H1 (cell line): ENCODE results near the gene ERI3. TPM values are rescaled to one million over a fixed set of nuclear protein-coding genes. Genes with fewer than 3 reads are reported as not detected.

Source experiments
- CTBP2 ChIP-seq: IDR thresholded peaks from 2 replicates; pipeline ENCODE4 v1.7.0; 2011; ENCODE audit warnings: borderline replicate concordance, mild to moderate bottlenecking, moderate library complexity, mixed read lengths, low read length; ENCODE audit not compliant: insufficient read depth, insufficient read length
- GABPA ChIP-seq: IDR thresholded peaks from 2 replicates; pipeline ENCODE4 v1.6.1; 2011; ENCODE audit warnings: mild to moderate bottlenecking, low read length, moderate library complexity, borderline replicate concordance; ENCODE audit not compliant: insufficient read depth
- HDAC6 ChIP-seq: IDR thresholded peaks from one replicate; pipeline ENCODE4 v1.7.1; 2012; ENCODE audit warnings: low read depth, mild to moderate bottlenecking, inconsistent platforms, low read length, moderate library complexity
- KDM5A ChIP-seq: fragments of 200-600 bp; IDR thresholded peaks from 2 replicates; pipeline ENCODE4 v1.7.1; 2012; ENCODE audit warnings: mild to moderate bottlenecking, low read length, inconsistent platforms, mixed read lengths
- TBP ChIP-seq: IDR thresholded peaks from 2 replicates; pipeline ENCODE4 v1.6.1; 2011; ENCODE audit warnings: low read depth, low read length, improper control_type of control experiment
- polyA plus RNA-seq, 7 experiments: library from polyadenylated mRNA; depleted of rRNA in 3 of 7; stranded (reverse) in 5 of 7; unstranded in 2 of 7; fragments of >200 nt in 5 of 7; fragments of 200-250 nt in 2 of 7; gene quantifications; 1 replicate in 5 of 7; 2 replicates in 1 of 7; 4 replicates in 1 of 7; pipeline versions ENCODE4 v1.2.1 to v1.2.3, GENCODE V29; 2011 to 2013; ENCODE audit warnings: missing spikeins in 2 of 7, mixed read lengths in 2 of 7
- total RNA-seq: library from RNA; stranded (reverse); fragmentation: NEBNext Ultra II Directional; extraction: Animal tissue kit (Norgen Biotek cat#: 25700); gene quantifications from 2 replicates; pipeline ENCODE4 v1.2.1, GENCODE V29; 2021
- TF ChIP-seq, protein P1 (sequence below): fragments of 300-600 bp; sonication (generic); IDR thresholded peaks from 2 replicates; pipeline ENCODE4 v1.7.1; 2012; ENCODE audit warnings: low read length, moderate library complexity, mild to moderate bottlenecking, inconsistent platforms; ENCODE audit not compliant: insufficient replicate concordance

The ERI3 gene
- total and polyA plus RNA-seq, 2 of the 8 experiments (the other 6 are each of a cell fraction or from before 2014, with no cell fraction given), result 81.1 to 199 TPM

DNA sequence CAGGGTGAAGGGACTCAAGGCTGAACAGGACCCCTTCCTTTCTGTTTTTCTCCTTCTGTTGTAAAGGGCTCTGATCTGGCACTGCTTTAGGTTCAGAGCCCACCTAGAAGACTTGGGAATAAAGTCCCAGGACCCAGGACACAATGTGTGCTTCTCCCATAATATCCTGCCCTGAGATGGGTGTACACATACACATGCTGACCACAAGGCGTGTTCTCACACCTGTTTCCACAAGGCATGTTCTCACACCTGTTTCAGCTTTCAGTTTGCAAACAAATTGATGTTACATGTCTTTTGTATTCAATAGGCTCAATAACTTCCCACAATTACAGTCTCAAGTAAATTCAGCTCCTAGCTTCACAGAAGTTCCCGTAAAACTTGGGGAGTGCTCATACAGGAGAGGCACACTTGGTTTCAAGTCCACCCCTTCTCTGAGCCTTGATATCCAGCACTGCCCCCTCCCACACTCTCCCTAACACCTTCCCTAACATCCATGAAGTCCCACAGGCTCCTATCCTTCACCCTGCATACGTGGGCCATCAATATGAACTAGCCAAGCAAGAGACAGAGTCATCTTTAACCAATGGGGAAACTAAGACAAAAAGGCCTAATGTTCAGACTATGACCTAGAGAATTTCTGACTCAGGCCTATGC is 41.7 kb downstream of the ERI3 start (continued):
- TF ChIP-seq HDAC6 (no peak), TBP (no peak), CTBP2 (no peak), KDM5A (no peak), GABPA (no peak)
- TF ChIP-seq, protein P1, sequence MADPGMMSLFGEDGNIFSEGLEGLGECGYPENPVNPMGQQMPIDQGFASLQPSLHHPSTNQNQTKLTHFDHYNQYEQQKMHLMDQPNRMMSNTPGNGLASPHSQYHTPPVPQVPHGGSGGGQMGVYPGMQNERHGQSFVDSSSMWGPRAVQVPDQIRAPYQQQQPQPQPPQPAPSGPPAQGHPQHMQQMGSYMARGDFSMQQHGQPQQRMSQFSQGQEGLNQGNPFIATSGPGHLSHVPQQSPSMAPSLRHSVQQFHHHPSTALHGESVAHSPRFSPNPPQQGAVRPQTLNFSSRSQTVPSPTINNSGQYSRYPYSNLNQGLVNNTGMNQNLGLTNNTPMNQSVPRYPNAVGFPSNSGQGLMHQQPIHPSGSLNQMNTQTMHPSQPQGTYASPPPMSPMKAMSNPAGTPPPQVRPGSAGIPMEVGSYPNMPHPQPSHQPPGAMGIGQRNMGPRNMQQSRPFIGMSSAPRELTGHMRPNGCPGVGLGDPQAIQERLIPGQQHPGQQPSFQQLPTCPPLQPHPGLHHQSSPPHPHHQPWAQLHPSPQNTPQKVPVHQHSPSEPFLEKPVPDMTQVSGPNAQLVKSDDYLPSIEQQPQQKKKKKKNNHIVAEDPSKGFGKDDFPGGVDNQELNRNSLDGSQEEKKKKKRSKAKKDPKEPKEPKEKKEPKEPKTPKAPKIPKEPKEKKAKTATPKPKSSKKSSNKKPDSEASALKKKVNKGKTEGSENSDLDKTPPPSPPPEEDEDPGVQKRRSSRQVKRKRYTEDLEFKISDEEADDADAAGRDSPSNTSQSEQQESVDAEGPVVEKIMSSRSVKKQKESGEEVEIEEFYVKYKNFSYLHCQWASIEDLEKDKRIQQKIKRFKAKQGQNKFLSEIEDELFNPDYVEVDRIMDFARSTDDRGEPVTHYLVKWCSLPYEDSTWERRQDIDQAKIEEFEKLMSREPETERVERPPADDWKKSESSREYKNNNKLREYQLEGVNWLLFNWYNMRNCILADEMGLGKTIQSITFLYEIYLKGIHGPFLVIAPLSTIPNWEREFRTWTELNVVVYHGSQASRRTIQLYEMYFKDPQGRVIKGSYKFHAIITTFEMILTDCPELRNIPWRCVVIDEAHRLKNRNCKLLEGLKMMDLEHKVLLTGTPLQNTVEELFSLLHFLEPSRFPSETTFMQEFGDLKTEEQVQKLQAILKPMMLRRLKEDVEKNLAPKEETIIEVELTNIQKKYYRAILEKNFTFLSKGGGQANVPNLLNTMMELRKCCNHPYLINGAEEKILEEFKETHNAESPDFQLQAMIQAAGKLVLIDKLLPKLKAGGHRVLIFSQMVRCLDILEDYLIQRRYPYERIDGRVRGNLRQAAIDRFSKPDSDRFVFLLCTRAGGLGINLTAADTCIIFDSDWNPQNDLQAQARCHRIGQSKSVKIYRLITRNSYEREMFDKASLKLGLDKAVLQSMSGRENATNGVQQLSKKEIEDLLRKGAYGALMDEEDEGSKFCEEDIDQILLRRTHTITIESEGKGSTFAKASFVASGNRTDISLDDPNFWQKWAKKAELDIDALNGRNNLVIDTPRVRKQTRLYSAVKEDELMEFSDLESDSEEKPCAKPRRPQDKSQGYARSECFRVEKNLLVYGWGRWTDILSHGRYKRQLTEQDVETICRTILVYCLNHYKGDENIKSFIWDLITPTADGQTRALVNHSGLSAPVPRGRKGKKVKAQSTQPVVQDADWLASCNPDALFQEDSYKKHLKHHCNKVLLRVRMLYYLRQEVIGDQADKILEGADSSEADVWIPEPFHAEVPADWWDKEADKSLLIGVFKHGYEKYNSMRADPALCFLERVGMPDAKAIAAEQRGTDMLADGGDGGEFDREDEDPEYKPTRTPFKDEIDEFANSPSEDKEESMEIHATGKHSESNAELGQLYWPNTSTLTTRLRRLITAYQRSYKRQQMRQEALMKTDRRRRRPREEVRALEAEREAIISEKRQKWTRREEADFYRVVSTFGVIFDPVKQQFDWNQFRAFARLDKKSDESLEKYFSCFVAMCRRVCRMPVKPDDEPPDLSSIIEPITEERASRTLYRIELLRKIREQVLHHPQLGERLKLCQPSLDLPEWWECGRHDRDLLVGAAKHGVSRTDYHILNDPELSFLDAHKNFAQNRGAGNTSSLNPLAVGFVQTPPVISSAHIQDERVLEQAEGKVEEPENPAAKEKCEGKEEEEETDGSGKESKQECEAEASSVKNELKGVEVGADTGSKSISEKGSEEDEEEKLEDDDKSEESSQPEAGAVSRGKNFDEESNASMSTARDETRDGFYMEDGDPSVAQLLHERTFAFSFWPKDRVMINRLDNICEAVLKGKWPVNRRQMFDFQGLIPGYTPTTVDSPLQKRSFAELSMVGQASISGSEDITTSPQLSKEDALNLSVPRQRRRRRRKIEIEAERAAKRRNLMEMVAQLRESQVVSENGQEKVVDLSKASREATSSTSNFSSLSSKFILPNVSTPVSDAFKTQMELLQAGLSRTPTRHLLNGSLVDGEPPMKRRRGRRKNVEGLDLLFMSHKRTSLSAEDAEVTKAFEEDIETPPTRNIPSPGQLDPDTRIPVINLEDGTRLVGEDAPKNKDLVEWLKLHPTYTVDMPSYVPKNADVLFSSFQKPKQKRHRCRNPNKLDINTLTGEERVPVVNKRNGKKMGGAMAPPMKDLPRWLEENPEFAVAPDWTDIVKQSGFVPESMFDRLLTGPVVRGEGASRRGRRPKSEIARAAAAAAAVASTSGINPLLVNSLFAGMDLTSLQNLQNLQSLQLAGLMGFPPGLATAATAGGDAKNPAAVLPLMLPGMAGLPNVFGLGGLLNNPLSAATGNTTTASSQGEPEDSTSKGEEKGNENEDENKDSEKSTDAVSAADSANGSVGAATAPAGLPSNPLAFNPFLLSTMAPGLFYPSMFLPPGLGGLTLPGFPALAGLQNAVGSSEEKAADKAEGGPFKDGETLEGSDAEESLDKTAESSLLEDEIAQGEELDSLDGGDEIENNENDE, result no peak
